Prostate gland (tissue), 2 donors: Measurements from ENCODE around the gene CDCA7.

Experiments used
- POLR2A ChIP-seq: fragments of 450-650 bp; IDR thresholded peaks from one replicate; pipeline ENCODE4 v1.6.1; 2016; ENCODE audit warnings: antibody characterized with exemption, mild to moderate bottlenecking
- POLR2AphosphoS5 ChIP-seq: sonication (generic); formaldehyde crosslinking; IDR thresholded peaks from one replicate; pipeline ENCODE4 v1.6.1; 2017; ENCODE audit warnings: antibody characterized with exemption
- TF ChIP-seq, protein P1 (sequence below), 4 experiments: fragments of 200-600 bp in 2 of 4; fragments of 450-650 bp in 2 of 4; sonication (generic) in 2 of 4; IDR thresholded peaks; 1 replicate in 3 of 4; 2 replicates in 1 of 4; pipeline ENCODE4 v1.5.1; 2016 to 2019; ENCODE audit warnings: antibody characterized with exemption in 4 of 4, mild to moderate bottlenecking in 2 of 4, moderate library complexity in 2 of 4

DNA sequence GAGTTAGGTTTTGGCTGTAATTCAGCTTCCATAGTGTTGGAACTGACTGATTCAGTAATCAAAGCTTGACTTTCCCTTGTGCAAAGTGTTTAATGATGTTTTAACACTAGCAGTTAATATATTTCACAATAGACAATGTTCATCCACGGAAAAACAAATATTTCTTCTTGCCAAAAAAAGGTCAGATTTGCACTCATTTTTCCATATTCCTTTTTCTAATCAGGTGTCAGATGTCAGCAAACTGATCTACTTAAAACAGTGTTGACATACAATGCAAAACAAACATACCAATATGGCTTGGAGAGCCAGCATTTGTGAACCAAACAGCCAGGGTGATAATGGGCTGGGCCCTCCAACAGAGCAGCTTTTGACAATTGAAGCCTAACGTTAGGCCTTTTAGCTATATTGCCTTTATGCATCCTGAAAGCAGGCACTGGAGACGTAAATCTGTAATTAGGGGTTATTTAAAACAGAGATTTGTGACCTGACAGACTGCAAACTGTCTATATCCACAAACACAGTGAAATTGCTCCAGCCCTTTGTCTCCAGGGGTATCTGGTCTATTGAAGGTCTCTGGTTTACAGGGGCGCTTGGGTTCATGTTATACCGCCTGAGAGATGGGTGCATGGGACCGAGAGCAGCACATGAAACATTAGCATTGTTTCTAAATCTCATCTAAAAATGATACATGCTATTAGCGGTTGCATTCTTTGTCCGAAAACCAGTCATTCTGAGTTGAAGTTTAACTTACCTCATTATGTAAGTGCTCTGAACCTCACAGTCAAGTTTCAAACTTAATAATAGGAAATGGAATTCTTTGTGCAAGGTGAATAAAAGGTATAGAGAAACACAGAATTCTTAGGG lies 7.1 kb upstream of the CDCA7 start:
- TF ChIP-seq, protein P1, sequence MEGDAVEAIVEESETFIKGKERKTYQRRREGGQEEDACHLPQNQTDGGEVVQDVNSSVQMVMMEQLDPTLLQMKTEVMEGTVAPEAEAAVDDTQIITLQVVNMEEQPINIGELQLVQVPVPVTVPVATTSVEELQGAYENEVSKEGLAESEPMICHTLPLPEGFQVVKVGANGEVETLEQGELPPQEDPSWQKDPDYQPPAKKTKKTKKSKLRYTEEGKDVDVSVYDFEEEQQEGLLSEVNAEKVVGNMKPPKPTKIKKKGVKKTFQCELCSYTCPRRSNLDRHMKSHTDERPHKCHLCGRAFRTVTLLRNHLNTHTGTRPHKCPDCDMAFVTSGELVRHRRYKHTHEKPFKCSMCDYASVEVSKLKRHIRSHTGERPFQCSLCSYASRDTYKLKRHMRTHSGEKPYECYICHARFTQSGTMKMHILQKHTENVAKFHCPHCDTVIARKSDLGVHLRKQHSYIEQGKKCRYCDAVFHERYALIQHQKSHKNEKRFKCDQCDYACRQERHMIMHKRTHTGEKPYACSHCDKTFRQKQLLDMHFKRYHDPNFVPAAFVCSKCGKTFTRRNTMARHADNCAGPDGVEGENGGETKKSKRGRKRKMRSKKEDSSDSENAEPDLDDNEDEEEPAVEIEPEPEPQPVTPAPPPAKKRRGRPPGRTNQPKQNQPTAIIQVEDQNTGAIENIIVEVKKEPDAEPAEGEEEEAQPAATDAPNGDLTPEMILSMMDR (IDR thresholded peaks at IDR 0.05) = no peak
- TF ChIP-seq POLR2AphosphoS5 (no peak), POLR2A (no peak)
